Measurements from ENCODE around the gene NETO2. TPM values are rescaled to one million over a fixed set of nuclear protein-coding genes. Genes with fewer than 3 reads are reported as not detected.

NETO2 gene, protein sequence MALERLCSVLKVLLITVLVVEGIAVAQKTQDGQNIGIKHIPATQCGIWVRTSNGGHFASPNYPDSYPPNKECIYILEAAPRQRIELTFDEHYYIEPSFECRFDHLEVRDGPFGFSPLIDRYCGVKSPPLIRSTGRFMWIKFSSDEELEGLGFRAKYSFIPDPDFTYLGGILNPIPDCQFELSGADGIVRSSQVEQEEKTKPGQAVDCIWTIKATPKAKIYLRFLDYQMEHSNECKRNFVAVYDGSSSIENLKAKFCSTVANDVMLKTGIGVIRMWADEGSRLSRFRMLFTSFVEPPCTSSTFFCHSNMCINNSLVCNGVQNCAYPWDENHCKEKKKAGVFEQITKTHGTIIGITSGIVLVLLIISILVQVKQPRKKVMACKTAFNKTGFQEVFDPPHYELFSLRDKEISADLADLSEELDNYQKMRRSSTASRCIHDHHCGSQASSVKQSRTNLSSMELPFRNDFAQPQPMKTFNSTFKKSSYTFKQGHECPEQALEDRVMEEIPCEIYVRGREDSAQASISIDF
- total RNA-seq (2021; ENCODE audit: unreplicated experiment) (10.3 TPM), Bru-seq, nascent RNA (percentile 52 among the genes with signal in this experiment), BruChase-seq, experiment 1, labeled RNA remaining after a 6-hour chase (percentile 60 among the genes with signal in this experiment), BruChase-seq, experiment 2, labeled RNA remaining after a 2-hour chase (percentile 55 among the genes with signal in this experiment)
- 5.9 and 8.0 TPM in 2 replicates for polyA plus RNA-seq (2012)
- long read RNA-seq, full-length matches to known transcripts: 19 of 40 reads
- long read RNA-seq, partial matches to known transcripts: 0 of 40 reads
- long read RNA-seq, other reads (novel, unspliced or antisense): 21 of 40 reads

DNA sequence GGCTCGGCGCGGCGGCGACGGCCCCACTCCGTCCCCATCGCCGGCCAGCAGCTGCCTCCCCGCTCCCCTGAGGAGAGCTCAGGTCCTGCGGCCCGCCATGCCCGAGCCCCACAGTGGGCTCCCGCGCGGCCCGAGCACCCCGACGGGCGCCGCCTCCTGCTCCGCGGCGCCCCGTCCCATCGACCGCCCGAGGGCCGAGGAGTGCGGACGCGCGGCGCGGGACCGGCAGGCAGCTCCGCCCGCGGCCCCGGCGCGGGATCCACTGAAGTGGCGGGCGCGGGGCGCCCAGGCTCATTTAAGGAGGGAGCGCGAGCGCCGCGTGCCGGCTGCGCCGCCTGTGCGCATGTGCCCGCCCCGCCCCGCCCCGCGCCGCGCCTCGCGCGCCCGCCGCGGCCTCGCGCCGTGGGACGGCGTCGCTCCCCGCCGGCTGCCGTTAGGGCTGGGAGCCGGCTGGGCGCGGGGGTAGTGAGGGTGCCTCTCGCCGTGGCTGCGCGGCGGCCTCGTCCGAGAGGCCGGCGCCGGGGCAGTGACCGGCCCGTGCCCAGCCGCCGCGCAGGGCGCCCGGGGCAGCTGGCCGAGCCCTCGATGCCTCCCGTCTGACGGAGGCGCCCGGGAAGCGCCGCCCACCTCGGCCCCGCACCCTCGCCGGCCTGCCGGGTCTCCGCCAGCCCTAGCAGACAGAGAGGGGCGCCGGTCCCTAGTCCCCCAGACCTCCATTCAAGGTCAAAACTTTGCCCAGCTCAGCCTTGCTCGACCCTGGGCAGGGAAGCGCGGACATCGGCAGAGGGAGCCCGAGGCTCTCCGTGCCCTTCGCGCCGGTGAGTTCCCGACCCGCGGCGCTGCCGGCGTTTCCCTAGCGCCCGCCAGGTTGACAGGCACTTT, at the start of gene NETO2:
Gene NETO2, minus strand, starts transcription at position 269 of the 882 bp plus-strand sequence. CDS start 333 bp downstream, outside the sequence.
- peak; percentile 60 for ATAC-seq
- no TSS peak for BruUV-seq (replicated peaks)
- H3K9me2 ChIP-seq (ENCODE audit: insufficient read depth): no peaks in the 10 kb centered on the region
- H3K4me3 ChIP-seq (replicated peaks in 1 of 2; ENCODE audit: low read depth in 1 of 2, low read length in 2 of 2): peak within 1 kb of the TSS; percentile 43 to 52
- no peak for TF ChIP-seq FOSL1 (IDR thresholded peaks at IDR 0.05; ENCODE audit: low read depth)
- no peak for TF ChIP-seq EZH2 (IDR thresholded peaks at IDR 0.05)
- TF ChIP-seq ZNF274 (IDR thresholded peaks at IDR 0.05; ENCODE audit: low read depth, low read length): no peak
- no peak for TF ChIP-seq SP1 (IDR thresholded peaks at IDR 0.05; ENCODE audit: low read depth)
- no peaks in the 10 kb centered on the region for H3K9me3 ChIP-seq (ENCODE audit: control insufficient read depth in 1 of 2, insufficient read depth in 1 of 2, low read depth in 1 of 2, low read length in 2 of 2)
- intact Hi-C loops (cut with micrococcal nuclease): loop anchor here (2.0 to 10.0 kb wide), 4 partner anchors 199 to 1013 kb away; no protein-coding TSS in a partner anchor
- no peak within 1 kb of the TSS for H2AFZ ChIP-seq (ENCODE audit: low read depth, low read length, poor library complexity, severe bottlenecking)
- H3K79me2 ChIP-seq (ENCODE audit: insufficient read depth, low read length): no peaks in the 10 kb centered on the region
- ChIA-PET POLR2A (no interaction called here), CTCF (interaction anchor here (1.2 to 1.7 kb wide), 2 partner anchors 19 to 164 kb away, joined by 3 read pairs; no protein-coding TSS in a partner anchor), RAD21 (ENCODE audit: low non-redundant PET in 1 of 2, low total read pairs in 2 of 2, uncharacterized antibody in 2 of 2, unreplicated experiment in 2 of 2) (interaction anchor here in 1 of 2 experiments (1.2 kb wide), 1 partner anchor 1021 kb away, joined by 3 read pairs; no protein-coding TSS in a partner anchor)
- peak within 1 kb of the TSS; percentile 69 for H3K4me2 ChIP-seq (ENCODE audit: low read length)
- no peaks in the 10 kb centered on the region for H3K27me3 ChIP-seq (ENCODE audit: insufficient read depth, low read length)
- no peaks in the 10 kb centered on the region for H3K36me3 ChIP-seq (ENCODE audit: control insufficient read depth in 1 of 2, insufficient read depth in 2 of 2, low read length in 2 of 2)
- H3K4me1 ChIP-seq (ENCODE audit: control insufficient read depth in 1 of 2, insufficient read depth in 2 of 2, low read length in 2 of 2): peaks cover 0 to 27% of the 10 kb centered on the region in 2 experiments; a peak in 3 of 4 replicates
- no peak for DNase-seq (ENCODE audit: low read depth, low spot score)
- peak within 1 kb of the TSS; percentile 68 for H3K27ac ChIP-seq (ENCODE audit: low read depth, low read length)
- H4K20me1 ChIP-seq (ENCODE audit: insufficient read depth): no peaks in the 10 kb centered on the region
- H3K9ac ChIP-seq (ENCODE audit: low read length): peak within 1 kb of the TSS; percentile 27; the same call in 1 of the 2 replicates

Measured in HCT116 (cell line).